ENCODE data around the gene INPP5J.

Gene INPP5J

DNA sequence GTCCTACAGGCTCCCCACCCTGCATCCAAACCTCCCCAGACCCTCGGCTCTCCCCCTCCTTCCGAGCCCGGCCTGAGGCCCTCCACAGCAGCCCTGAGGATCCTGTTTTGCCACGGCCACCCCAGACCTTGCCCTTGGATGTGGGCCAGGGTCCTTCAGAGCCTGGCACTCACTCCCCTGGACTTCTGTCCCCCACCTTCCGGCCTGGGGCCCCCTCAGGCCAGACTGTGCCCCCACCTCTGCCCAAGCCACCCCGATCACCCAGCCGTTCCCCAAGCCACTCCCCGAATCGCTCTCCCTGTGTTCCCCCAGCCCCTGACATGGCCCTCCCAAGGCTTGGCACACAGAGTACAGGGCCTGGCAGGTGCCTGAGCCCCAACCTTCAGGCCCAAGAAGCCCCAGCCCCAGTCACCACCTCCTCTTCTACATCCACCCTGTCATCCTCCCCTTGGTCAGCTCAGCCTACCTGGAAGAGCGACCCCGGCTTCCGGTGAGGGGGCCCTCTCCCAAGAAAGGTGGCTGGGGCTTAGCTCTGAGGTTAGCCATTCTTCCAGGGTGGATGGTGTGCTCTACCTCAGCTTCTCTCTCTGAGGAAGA is 2.9 kb downstream of the INPP5J start:
- Histone ChIP-seq H3K27me3 (ENCODE audit: control insufficient read depth, insufficient read depth, low read length) (no peaks in the 10 kb centered on the region), H3K36me3 (ENCODE audit: control insufficient read depth, insufficient read depth, low read length) (no peaks in the 10 kb centered on the region), H3K4me1 (ENCODE audit: control insufficient read depth, insufficient read depth, low read length) (peaks cover 20% of the 10 kb centered on the region), H3K9me3 (ENCODE audit: control insufficient read depth, low read length) (no peaks in the 10 kb centered on the region), H3K4me3 (ENCODE audit: low read length) (no peak overlapping the region), H3K9ac (ENCODE audit: low read length) (no peak overlapping the region)

DNA sequence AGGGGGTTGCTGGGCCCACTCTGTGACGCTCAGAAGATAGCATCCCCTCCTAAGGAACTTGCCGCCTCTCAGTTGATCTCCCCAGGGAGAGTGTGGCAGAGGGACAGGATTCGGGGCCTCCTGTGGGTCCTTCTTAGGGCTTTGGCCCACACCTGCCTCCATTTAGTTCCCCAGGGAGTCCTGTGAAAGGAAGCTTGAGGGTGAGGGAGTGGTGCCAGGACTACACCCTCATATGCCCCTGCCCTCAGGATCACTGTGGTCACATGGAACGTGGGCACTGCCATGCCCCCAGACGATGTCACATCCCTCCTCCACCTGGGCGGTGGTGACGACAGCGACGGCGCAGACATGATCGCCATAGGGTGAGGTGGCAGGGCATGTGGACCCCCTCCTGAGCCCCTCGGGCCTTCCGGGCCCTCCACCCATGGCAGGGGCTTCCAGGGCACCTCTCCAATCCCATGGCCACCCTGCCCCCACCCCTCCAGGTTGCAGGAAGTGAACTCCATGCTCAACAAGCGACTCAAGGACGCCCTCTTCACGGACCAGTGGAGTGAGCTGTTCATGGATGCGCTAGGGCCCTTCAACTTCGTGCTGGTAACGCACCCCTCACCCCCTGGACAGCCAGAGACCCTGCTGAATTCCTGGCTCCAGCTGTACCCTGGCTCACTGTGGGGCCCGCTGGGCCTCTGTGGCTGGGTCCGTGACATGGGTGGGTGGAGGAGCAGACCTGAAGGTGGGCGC is 3.5 kb downstream of the INPP5J start:
- Histone ChIP-seq H3K27me3 (ENCODE audit: control insufficient read depth, insufficient read depth, low read length) (no peaks in the 10 kb centered on the region), H3K9ac (ENCODE audit: low read length) (no peak overlapping the region), H3K9me3 (ENCODE audit: control insufficient read depth, low read length) (no peaks in the 10 kb centered on the region), H3K4me3 (ENCODE audit: low read length) (no peak overlapping the region), H3K36me3 (ENCODE audit: control insufficient read depth, insufficient read depth, low read length) (no peaks in the 10 kb centered on the region), H3K4me1 (ENCODE audit: control insufficient read depth, insufficient read depth, low read length) (peaks cover 23% of the 10 kb centered on the region)

GRCh38 chr22:31126869-31127175 is 4.1 kb downstream of the INPP5J start:
- no peaks in the 10 kb centered on the region for H3K36me3 ChIP-seq (ENCODE audit: control insufficient read depth, insufficient read depth, low read length)
- no peak overlapping the region for H3K9ac ChIP-seq (ENCODE audit: low read length)
- H3K9me3 ChIP-seq (ENCODE audit: control insufficient read depth, low read length) = no peaks in the 10 kb centered on the region
- H3K4me3 ChIP-seq (ENCODE audit: low read length) = no peak overlapping the region
- H3K4me1 ChIP-seq (ENCODE audit: control insufficient read depth, insufficient read depth, low read length) = peaks cover 27% of the 10 kb centered on the region
- H3K27me3 ChIP-seq (ENCODE audit: control insufficient read depth, insufficient read depth, low read length) = no peaks in the 10 kb centered on the region

- Histone ChIP-seq H3K9me3 (ENCODE audit: control insufficient read depth, low read length) (no peaks in the 10 kb centered on the region), H3K4me3 (ENCODE audit: low read length) (no peak overlapping the region), H3K36me3 (ENCODE audit: control insufficient read depth, insufficient read depth, low read length) (no peaks in the 10 kb centered on the region), H3K4me1 (ENCODE audit: control insufficient read depth, insufficient read depth, low read length) (peaks cover 24% of the 10 kb centered on the region), H3K9ac (ENCODE audit: low read length) (no peak overlapping the region), H3K27me3 (ENCODE audit: control insufficient read depth, insufficient read depth, low read length) (no peaks in the 10 kb centered on the region)
Observed at GRCh38 chr22:31127181-31127772, 4.5 kb downstream of the INPP5J start.

DNA sequence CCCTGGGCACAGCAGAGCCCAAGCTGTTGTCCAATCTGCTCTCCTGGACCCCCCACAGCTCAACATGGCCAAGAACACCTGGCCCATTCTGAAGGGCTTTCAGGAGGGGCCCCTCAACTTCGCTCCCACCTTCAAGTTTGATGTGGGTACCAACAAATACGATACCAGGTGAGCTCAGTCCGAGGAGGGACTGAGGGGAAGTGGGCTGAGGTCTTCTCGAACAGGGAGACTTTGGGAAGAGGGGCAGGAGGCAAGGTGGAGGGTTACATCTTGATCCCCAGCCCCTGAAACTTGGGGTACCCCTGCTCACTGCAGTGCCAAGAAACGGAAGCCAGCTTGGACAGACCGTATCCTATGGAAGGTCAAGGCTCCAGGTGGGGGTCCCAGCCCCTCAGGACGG is 5.4 kb downstream of the INPP5J start:
- H3K27me3 ChIP-seq (ENCODE audit: control insufficient read depth, insufficient read depth, low read length) = no peaks in the 10 kb centered on the region
- H3K4me1 ChIP-seq (ENCODE audit: control insufficient read depth, insufficient read depth, low read length) = peaks cover 17% of the 10 kb centered on the region
- H3K9ac ChIP-seq (ENCODE audit: low read length) = no peak overlapping the region
- no peaks in the 10 kb centered on the region for H3K36me3 ChIP-seq (ENCODE audit: control insufficient read depth, insufficient read depth, low read length)
- H3K9me3 ChIP-seq (ENCODE audit: control insufficient read depth, low read length) = no peaks in the 10 kb centered on the region
- H3K4me3 ChIP-seq (ENCODE audit: low read length) = no peak overlapping the region

DNA sequence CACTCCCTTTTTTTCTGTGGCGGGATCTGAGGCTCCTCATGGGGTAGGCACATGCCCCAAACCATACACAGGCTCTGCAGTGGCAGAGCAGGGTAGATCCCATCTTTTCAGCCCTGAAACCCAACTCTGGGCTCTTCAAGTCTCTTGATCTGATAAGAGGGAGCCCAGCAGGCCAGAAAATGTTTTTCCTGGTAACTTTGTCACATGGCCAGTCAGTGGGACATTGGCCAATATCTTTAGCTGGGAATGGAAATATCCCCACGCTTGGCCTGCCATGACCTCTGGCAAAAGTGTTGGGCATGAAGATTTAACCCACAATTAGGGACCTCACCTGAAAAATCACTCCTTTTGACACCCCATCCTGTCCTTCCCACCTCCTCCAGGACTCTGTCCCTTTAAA is 8.1 kb downstream of the INPP5J start:
- no peaks in the 10 kb centered on the region for H3K36me3 ChIP-seq (ENCODE audit: control insufficient read depth, insufficient read depth, low read length)
- H3K9ac ChIP-seq (ENCODE audit: low read length) = no peak overlapping the region
- H3K27me3 ChIP-seq (ENCODE audit: control insufficient read depth, insufficient read depth, low read length) = no peaks in the 10 kb centered on the region
- no peak overlapping the region for H3K4me3 ChIP-seq (ENCODE audit: low read length)
- H3K9me3 ChIP-seq (ENCODE audit: control insufficient read depth, low read length) = no peaks in the 10 kb centered on the region
- H3K4me1 ChIP-seq (ENCODE audit: control insufficient read depth, insufficient read depth, low read length) = peaks cover 9% of the 10 kb centered on the region

DNA sequence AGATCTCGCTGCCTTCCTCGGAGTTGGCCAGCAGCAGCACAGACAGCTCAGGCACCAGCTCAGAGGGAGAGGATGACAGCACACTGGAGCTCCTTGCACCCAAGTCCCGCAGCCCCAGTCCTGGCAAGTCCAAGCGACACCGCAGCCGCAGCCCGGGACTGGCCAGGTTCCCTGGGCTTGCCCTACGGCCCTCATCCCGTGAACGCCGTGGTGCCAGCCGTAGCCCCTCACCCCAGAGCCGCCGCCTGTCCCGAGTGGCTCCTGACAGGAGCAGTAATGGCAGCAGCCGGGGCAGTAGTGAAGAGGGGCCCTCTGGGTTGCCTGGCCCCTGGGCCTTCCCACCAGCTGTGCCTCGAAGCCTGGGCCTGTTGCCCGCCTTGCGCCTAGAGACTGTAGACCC is 11.1 kb downstream of the INPP5J start:
- no peaks in the 10 kb centered on the region for H3K36me3 ChIP-seq (ENCODE audit: control insufficient read depth, insufficient read depth, low read length)
- no peaks in the 10 kb centered on the region for H3K9me3 ChIP-seq (ENCODE audit: control insufficient read depth, low read length)
- H3K9ac ChIP-seq (ENCODE audit: low read length) = no peak overlapping the region
- no peak overlapping the region for H3K4me3 ChIP-seq (ENCODE audit: low read length)
- peaks cover 11% of the 10 kb centered on the region for H3K4me1 ChIP-seq (ENCODE audit: control insufficient read depth, insufficient read depth, low read length)
- H3K27me3 ChIP-seq (ENCODE audit: control insufficient read depth, insufficient read depth, low read length) = no peaks in the 10 kb centered on the region

DNA sequence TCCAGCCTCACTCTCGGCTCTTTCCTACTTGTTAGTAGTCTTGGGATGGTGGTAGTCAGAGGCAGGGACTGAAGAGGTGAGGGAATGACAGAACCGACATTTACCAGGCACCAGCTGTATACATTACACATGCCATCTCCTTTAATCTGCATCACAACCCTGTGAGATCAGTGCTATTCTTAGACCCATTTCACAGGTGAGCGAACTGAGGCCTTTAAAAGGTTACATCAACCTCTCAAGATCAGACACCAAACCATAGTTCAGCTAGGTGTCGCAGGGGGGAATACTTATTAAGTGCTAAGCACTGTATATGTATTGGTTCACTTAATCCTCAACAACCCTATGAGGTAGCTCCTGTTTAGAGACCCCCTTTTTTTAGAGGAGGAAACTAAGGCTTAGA is 11.9 kb downstream of the INPP5J start:
- no peaks in the 10 kb centered on the region for H3K27me3 ChIP-seq (ENCODE audit: control insufficient read depth, insufficient read depth, low read length)
- peaks cover 16% of the 10 kb centered on the region for H3K4me1 ChIP-seq (ENCODE audit: control insufficient read depth, insufficient read depth, low read length)
- H3K9ac ChIP-seq (ENCODE audit: low read length) = no peak overlapping the region
- H3K36me3 ChIP-seq (ENCODE audit: control insufficient read depth, insufficient read depth, low read length) = no peaks in the 10 kb centered on the region
- H3K4me3 ChIP-seq (ENCODE audit: low read length) = no peak overlapping the region
- no peaks in the 10 kb centered on the region for H3K9me3 ChIP-seq (ENCODE audit: control insufficient read depth, low read length)

DNA sequence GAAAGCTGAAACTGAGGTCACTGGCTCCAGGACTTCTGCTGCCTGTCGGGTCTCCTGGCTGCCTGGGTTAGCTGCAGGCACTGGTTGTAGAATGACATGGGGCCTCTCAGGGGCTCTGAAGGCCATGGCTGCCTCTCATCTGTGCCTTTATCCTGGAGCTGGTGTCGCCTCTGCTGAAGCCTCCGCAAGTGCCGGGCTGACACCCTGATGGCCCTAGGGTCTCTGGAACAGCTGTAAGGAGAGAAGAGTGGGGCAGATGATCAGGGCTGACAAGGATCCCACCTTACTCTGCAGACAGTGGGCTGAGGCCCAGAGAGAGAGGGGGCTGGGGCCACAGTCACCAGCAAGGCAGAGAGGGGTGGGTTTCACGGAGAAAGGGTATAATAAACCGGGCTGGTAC is 12.9 kb downstream of the INPP5J start:
- H3K9me3 ChIP-seq (ENCODE audit: control insufficient read depth, low read length) = no peaks in the 10 kb centered on the region
- H3K9ac ChIP-seq (ENCODE audit: low read length) = no peak overlapping the region
- H3K4me3 ChIP-seq (ENCODE audit: low read length) = no peak overlapping the region
- no peaks in the 10 kb centered on the region for H3K27me3 ChIP-seq (ENCODE audit: control insufficient read depth, insufficient read depth, low read length)
- H3K4me1 ChIP-seq (ENCODE audit: control insufficient read depth, insufficient read depth, low read length) = peaks cover 22% of the 10 kb centered on the region
- H3K36me3 ChIP-seq (ENCODE audit: control insufficient read depth, insufficient read depth, low read length) = no peaks in the 10 kb centered on the region

- Histone ChIP-seq H3K36me3 (ENCODE audit: control insufficient read depth, insufficient read depth, low read length) (no peaks in the 10 kb centered on the region), H3K9me3 (ENCODE audit: control insufficient read depth, low read length) (no peaks in the 10 kb centered on the region), H3K27me3 (ENCODE audit: control insufficient read depth, insufficient read depth, low read length) (no peaks in the 10 kb centered on the region), H3K4me1 (ENCODE audit: control insufficient read depth, insufficient read depth, low read length) (peaks cover 25% of the 10 kb centered on the region), H3K9ac (ENCODE audit: low read length) (no peak overlapping the region), H3K4me3 (ENCODE audit: low read length) (no peak overlapping the region)
Observed at GRCh38 chr22:31136155-31136554, 13.4 kb downstream of the INPP5J start.

DNA sequence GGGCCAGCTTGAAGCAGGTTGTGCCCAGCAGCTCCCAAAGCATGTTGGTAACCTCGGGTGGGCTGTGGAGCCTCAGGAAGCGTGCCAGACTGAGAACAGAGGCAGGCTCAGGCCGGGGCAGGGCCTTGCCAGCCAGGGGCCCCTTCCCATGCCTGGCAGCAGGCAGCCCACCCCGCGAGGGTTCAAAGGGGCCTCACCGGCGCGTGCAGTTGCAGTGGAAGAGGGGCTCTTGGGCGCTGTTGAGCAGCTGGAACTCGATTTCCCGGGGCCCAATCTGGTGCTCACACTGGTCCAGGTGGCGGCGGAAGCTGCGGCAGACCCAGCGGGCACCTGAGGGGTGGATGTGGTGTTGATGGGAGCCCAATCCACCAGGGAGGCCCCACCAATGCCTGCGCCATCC is 13.9 kb downstream of the INPP5J start:
- H3K27me3 ChIP-seq (ENCODE audit: control insufficient read depth, insufficient read depth, low read length) = no peaks in the 10 kb centered on the region
- no peaks in the 10 kb centered on the region for H3K9me3 ChIP-seq (ENCODE audit: control insufficient read depth, low read length)
- peaks cover 22% of the 10 kb centered on the region for H3K4me1 ChIP-seq (ENCODE audit: control insufficient read depth, insufficient read depth, low read length)
- H3K4me3 ChIP-seq (ENCODE audit: low read length) = no peak overlapping the region
- no peak overlapping the region for H3K9ac ChIP-seq (ENCODE audit: low read length)
- no peaks in the 10 kb centered on the region for H3K36me3 ChIP-seq (ENCODE audit: control insufficient read depth, insufficient read depth, low read length)

GRCh38 chr22:31137721-31138120 is 15.0 kb downstream of the INPP5J start:
- H3K9me3 ChIP-seq (ENCODE audit: control insufficient read depth, low read length) = no peaks in the 10 kb centered on the region

More at GRCh38 chr22:31137721-31138120, 15.0 kb downstream of the INPP5J start:
- Histone ChIP-seq H3K27me3 (ENCODE audit: control insufficient read depth, insufficient read depth, low read length) (no peaks in the 10 kb centered on the region), H3K4me1 (ENCODE audit: control insufficient read depth, insufficient read depth, low read length) (peaks cover 19% of the 10 kb centered on the region), H3K4me3 (ENCODE audit: low read length) (no peak overlapping the region), H3K9ac (ENCODE audit: low read length) (no peak overlapping the region), H3K36me3 (ENCODE audit: control insufficient read depth, insufficient read depth, low read length) (no peaks in the 10 kb centered on the region)
